NCI-H146 treated with DMSO at 0.1 percent for 48 hours (cell line): ENCODE measurements around the gene HAX1.
"Not testable (repeated sequence)": the region's sequence is repeated elsewhere in the genome, so short reads cannot be mapped to it uniquely, and the experiment has no call there.

Experiments
- DNase-seq: peaks from one replicate; lab custom pipeline; 2025; ENCODE audit not compliant: unreplicated experiment; lab: John Stamatoyannopoulos, UW

Gene HAX1

GRCh38 chr1:154272217-154272998 lies at the start of gene HAX1:
TSS of gene HAX1 (plus strand) at chr1:154272629. CDS start at chr1:154272724, 95 bp downstream.
- DNase-seq = peak; percentile 83

- DNase-seq = no peak
Observed at GRCh38 chr1:154222918-154223317, 49.5 kb upstream of the HAX1 start.

- DNase-seq = no peak
Observed at GRCh38 chr1:154223621-154224020, 48.8 kb upstream of the HAX1 start.

GRCh38 chr1:154225370-154225769 lies 47.1 kb upstream of the HAX1 start:
- DNase-seq = no peak

- DNase-seq = not testable (repeated sequence)
Observed at GRCh38 chr1:154231112-154231511, 41.3 kb upstream of the HAX1 start.

- not testable (repeated sequence) for DNase-seq
Observed at GRCh38 chr1:154233127-154233526, 39.3 kb upstream of the HAX1 start.

GRCh38 chr1:154236855-154237254 lies 35.6 kb upstream of the HAX1 start:
- no peak for DNase-seq

GRCh38 chr1:154237435-154237834 lies 35.0 kb upstream of the HAX1 start:
- DNase-seq = no peak

- no peak for DNase-seq
Observed at GRCh38 chr1:154237880-154238506, 34.4 kb upstream of the HAX1 start.

GRCh38 chr1:154239491-154239890 lies 32.9 kb upstream of the HAX1 start:
- DNase-seq = no peak

- DNase-seq = no peak
Observed at GRCh38 chr1:154240294-154240833, 32.1 kb upstream of the HAX1 start.

GRCh38 chr1:154241703-154242351 lies 30.6 kb upstream of the HAX1 start:
- DNase-seq = no peak

- DNase-seq = no peak
Observed at GRCh38 chr1:154253671-154254070, 18.8 kb upstream of the HAX1 start.

GRCh38 chr1:154256686-154257085 lies 15.7 kb upstream of the HAX1 start:
- no peak for DNase-seq

GRCh38 chr1:154258784-154259183 lies 13.6 kb upstream of the HAX1 start:
- no peak for DNase-seq

GRCh38 chr1:154260127-154260526 lies 12.3 kb upstream of the HAX1 start:
- no peak for DNase-seq

GRCh38 chr1:154263465-154264332 lies 8.7 kb upstream of the HAX1 start:
- DNase-seq = no peak

- no peak for DNase-seq
Observed at GRCh38 chr1:154264454-154264853, 8.0 kb upstream of the HAX1 start.

- no peak for DNase-seq
Observed at GRCh38 chr1:154265586-154265985, 6.8 kb upstream of the HAX1 start.

GRCh38 chr1:154270833-154271232 lies 1.6 kb upstream of the HAX1 start:
- no peak for DNase-seq
